NT2/D1 (cell line): ENCODE data around the gene PIP5KL1.

Source experiments
- SUZ12 ChIP-seq: IDR thresholded peaks from 2 replicates; pipeline ENCODE4 v1.6.1; 2011; ENCODE audit not compliant: insufficient read length, insufficient read depth; ENCODE audit errors: extremely low read depth
- ZNF274 ChIP-seq: IDR thresholded peaks from 2 replicates; pipeline ENCODE4 v1.6.1; 2011; ENCODE audit warnings: mild to moderate bottlenecking, low read depth, low read length

- TF ChIP-seq ZNF274 (no peak), SUZ12 (no peak)
Observed at GRCh38 chr9:127923046-127923445, 7.5 kb downstream of the PIP5KL1 start.
